K562 (cell line): ENCODE data around the gene LTBP1. TPM values are rescaled to one million over a fixed set of nuclear protein-coding genes. Genes with fewer than 3 reads are reported as not detected.

Source experiments
- ATAC-seq: fragments of 200-7000 bp; cut with Tn5 transposase; 3 replicates; pipeline ENCODE4 v1.9.1; 2020; ENCODE audit warnings: moderate library complexity
- BruUV-seq: library from RNA; stranded (reverse); fragments of 400-500 nt; replicated peaks from 2 replicates; lab custom pipeline; 2021; lab: Mats Ljungman, UMichigan
- CTCF ChIA-PET: fragments of 300-600 bp; formaldehyde crosslinking; extraction: SDS; loops from one replicate; lab custom pipeline; 2021; ENCODE audit warnings: low intra/inter-chr PET ratio; lab: Yijun Ruan, JAX
- POLR2A ChIA-PET: fragments of 300-600, 350-650 bp; sonication (Branson Sonifier 250); formaldehyde crosslinking; extraction: SDS; loops from one replicate; lab custom pipeline; 2021; ENCODE audit warnings: antibody characterized with exemption, inconsistent platforms; lab: Yijun Ruan, JAX
- DNase-seq, 4 experiments: peaks; one replicate each; pipeline versions ENCODE4 v3.0.0 to v3.0.0-alpha.2; 2011 to 2018; ENCODE audit warnings: low spot score in 3 of 4, mixed read lengths in 3 of 4; ENCODE audit errors: extremely low read depth in 1 of 4
- FAIRE-seq: peaks from 2 replicates; lab custom pipeline; 2011; peaks lifted over from hg19 to GRCh38; lab: Jason Lieb, UNC
- H2AFZ ChIP-seq: 2 replicates; pipeline ENCODE4 v1.6.0; 2011; ENCODE audit warnings: low read depth, low read length, control low read depth, inconsistent platforms
- H3K27ac ChIP-seq: fragments of 200-600 bp; 3 replicates; pipeline ENCODE4 v1.8.0; 2011; ENCODE audit warnings: low read depth, mild to moderate bottlenecking, control low read depth, inconsistent platforms, low read length, moderate library complexity, mixed read lengths; ENCODE audit errors: extremely low read depth
- H3K27me3 ChIP-seq, 2 experiments: fragments of 300-600 bp in 1 of 2; 2 replicates in 1 of 2; 3 replicates in 1 of 2; pipeline versions ENCODE4 v1.6.0 to v1.8.0; 2011; ENCODE audit warnings: inconsistent platforms in 2 of 2, low read length in 2 of 2, mild to moderate bottlenecking in 1 of 2, mixed read lengths in 1 of 2, moderate library complexity in 1 of 2; ENCODE audit not compliant: control insufficient read depth in 2 of 2, insufficient read depth in 2 of 2
- H3K36me3 ChIP-seq: fragments of 300-600 bp; 3 replicates; pipeline ENCODE4 v1.8.0; 2011; ENCODE audit warnings: mild to moderate bottlenecking, low read length, inconsistent platforms; ENCODE audit not compliant: control insufficient read depth, insufficient read depth
- H3K4me1 ChIP-seq, 2 experiments: fragments of 200-600 bp in 1 of 2; replicated peaks in 1 of 2; 2 replicates in 1 of 2; 3 replicates in 1 of 2; pipeline versions ENCODE4 v1.5.1 to v1.8.0; 2011; ENCODE audit warnings: inconsistent platforms in 2 of 2, low read length in 2 of 2, mild to moderate bottlenecking in 1 of 2, mixed read lengths in 1 of 2, moderate library complexity in 1 of 2; ENCODE audit not compliant: control insufficient read depth in 2 of 2, insufficient read depth in 2 of 2
- H3K4me2 ChIP-seq: 2 replicates; pipeline ENCODE4 v1.6.1; 2011; ENCODE audit warnings: low read length, control low read depth, inconsistent platforms, mixed read lengths; ENCODE audit not compliant: insufficient read depth
- H3K4me3 ChIP-seq: fragments of 200-600 bp; sonication (generic), shearing (Covaris generic); 2 replicates; pipeline ENCODE4 v1.5.1; 2016; ENCODE audit warnings: control low read depth, inconsistent platforms
- H3K79me2 ChIP-seq: fragments of 200-600 bp; 3 replicates; pipeline ENCODE4 v1.8.0; 2011; ENCODE audit warnings: low read length, inconsistent platforms; ENCODE audit not compliant: control insufficient read depth, insufficient read depth
- H3K9ac ChIP-seq, 2 experiments: 2 replicates each; pipeline versions ENCODE4 v1.6.0 to v1.6.1; 2011; ENCODE audit warnings: low read depth in 2 of 2, low read length in 2 of 2, control low read depth in 1 of 2, inconsistent platforms in 1 of 2, mild to moderate bottlenecking in 1 of 2, mixed read lengths in 1 of 2; ENCODE audit not compliant: insufficient read depth in 1 of 2
- H3K9me1 ChIP-seq: one replicate; pipeline ENCODE4 v1.6.0; 2011; ENCODE audit warnings: inconsistent platforms, mild to moderate bottlenecking, low read length, moderate library complexity; ENCODE audit not compliant: control insufficient read depth, insufficient read depth
- H3K9me3 ChIP-seq: replicated peaks from 2 replicates; pipeline ENCODE4 v1.5.1; 2011; ENCODE audit warnings: low read depth, low read length, inconsistent platforms; ENCODE audit not compliant: control insufficient read depth, insufficient read depth
- H4K20me1 ChIP-seq: replicated peaks from 2 replicates; pipeline ENCODE4 v1.6.1; 2011; ENCODE audit warnings: low read length, inconsistent platforms, mixed read lengths; ENCODE audit not compliant: control insufficient read depth, insufficient read depth
- CAMTA2 ChIP-seq: fragments of 250-450 bp; sonication (Bioruptor Pico); conservative IDR thresholded peaks from 2 replicates; pipeline ENCODE4 v1.5.1; 2022
- CBX3 ChIP-seq, 2 experiments: IDR thresholded peaks; 1 replicate in 1 of 2; 2 replicates in 1 of 2; pipeline ENCODE4 v1.6.1; 2012; ENCODE audit warnings: inconsistent platforms in 2 of 2, low read length in 2 of 2, borderline replicate concordance in 1 of 2, control low read depth in 1 of 2
- GTF2F1 ChIP-seq: IDR thresholded peaks from 2 replicates; pipeline ENCODE4 v1.6.1; 2011; ENCODE audit warnings: low read depth, low read length, improper control_type of control experiment
- MTF1 ChIP-seq: fragments of 250-450 bp; sonication (Bioruptor Pico); IDR thresholded peaks from 2 replicates; pipeline ENCODE4 v1.9.0; 2021; ENCODE audit warnings: moderate library complexity, mild to moderate bottlenecking, inconsistent platforms, borderline replicate concordance
- SMAD1 ChIP-seq: fragments of 150-350 bp; IDR thresholded peaks from 2 replicates; pipeline ENCODE4 v1.6.1; 2014; ENCODE audit warnings: low read length, low read depth; ENCODE audit not compliant: partially characterized antibody
- SP2 ChIP-seq: IDR thresholded peaks from 2 replicates; pipeline ENCODE4 v1.6.1; 2011; ENCODE audit warnings: mild to moderate bottlenecking, low read depth, low read length, moderate library complexity; ENCODE audit not compliant: poor library complexity, severe bottlenecking; ENCODE audit errors: extremely low read depth
- STAT5A ChIP-seq: IDR thresholded peaks from 2 replicates; pipeline ENCODE4 v1.6.1; 2012; ENCODE audit warnings: low read length, inconsistent platforms, borderline replicate concordance
- ZNF146 ChIP-seq: IDR thresholded peaks from one replicate; pipeline ENCODE4 v1.6.1; 2018; ENCODE audit warnings: missing compliant biosample characterization; ENCODE audit not compliant: unreplicated experiment
- ZNF766 ChIP-seq: fragments of 200-800 bp; sonication (Bioruptor generic); conservative IDR thresholded peaks from 2 replicates; pipeline ENCODE4 v1.6.1; 2016; ENCODE audit warnings: missing genetic modification characterization, missing compliant biosample characterization
- WGBS: fragments of 100-300 bp; shearing (Covaris generic); methylation state at CpG from one replicate; pipeline ENCODE4 v1.1.6; 2016; ENCODE audit warnings: low coverage, mixed read lengths; ENCODE audit not compliant: insufficient coverage; ENCODE audit errors: missing lambda C conversion rate; 5-methylcytosine and 5-hydroxymethylcytosine counted together
- in situ Hi-C: fragments of 300-500 bp; cut with MboI; formaldehyde crosslinking; loops from 4 replicates; pipeline ENCODE4 v1.15.0; 2018; ENCODE audit warnings: inconsistent platforms, mixed read lengths
- intact Hi-C: fragments of 100-400 bp; cut with micrococcal nuclease; formaldehyde crosslinking; loops from 2 replicates; pipeline ENCODE4 v1.14.2; 2022
- polyA plus RNA-seq, 8 experiments: library from polyadenylated mRNA; depleted of rRNA in 4 of 8; stranded (reverse) in 5 of 8; unstranded in 3 of 8; fragments of >200 nt; fragmentation: Nextera tagmentation in 2 of 8; fragmentation: Illumina TruSeq in 1 of 8; extraction: Ambion mirVana in 2 of 8; extraction: Trizol in 1 of 8; gene quantifications; 2 replicates each; pipeline versions ENCODE4 v1.2.1 to v1.2.3, GENCODE V29; 2011 to 2014; ENCODE audit warnings: inconsistent platforms in 1 of 8, missing spikeins in 1 of 8
- total RNA-seq, 7 experiments: library from RNA; depleted of rRNA in 6 of 7; stranded (reverse); fragments of >200 nt in 6 of 7; fragmentation: Illumina TruSeq in 2 of 7; extraction: Trizol in 2 of 7; gene quantifications; 2 replicates each; pipeline versions ENCODE4 v1.2.1 to v1.2.3, GENCODE V29; 2011 to 2021; ENCODE audit warnings: low replicate concordance in 1 of 7

LTBP1 gene
- total and polyA plus RNA-seq, 9 of the 15 experiments (the other 6 are each of a cell fraction or from before 2014, with no cell fraction given) = 3.6 to 16.4 (median 8.5) TPM

DNA sequence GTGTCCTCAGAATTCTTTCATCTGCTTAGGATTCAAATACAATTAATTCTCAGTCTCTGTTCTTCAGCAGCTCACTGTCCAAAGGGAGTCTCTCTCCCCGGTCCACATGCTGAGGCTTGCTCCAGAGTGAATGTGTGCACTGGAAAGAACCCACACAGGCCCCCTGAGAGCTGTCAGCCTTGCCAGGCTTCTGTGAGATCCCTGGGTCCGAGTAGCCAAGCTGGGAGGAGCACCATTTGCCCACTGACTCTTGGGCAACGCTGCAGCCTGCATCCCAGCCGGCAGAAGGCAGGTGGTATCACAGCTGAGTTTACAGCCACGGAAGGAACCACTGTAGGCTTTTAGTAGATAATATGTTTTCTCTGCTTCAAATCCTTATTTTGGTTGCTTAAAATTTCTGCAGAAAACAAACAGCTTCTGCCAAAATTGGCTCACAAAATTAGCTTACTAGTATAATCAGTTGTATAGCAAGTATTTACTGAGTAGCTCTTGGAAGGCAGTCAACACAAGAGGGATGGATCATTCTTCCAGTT, 21.4 kb upstream of the LTBP1 start (continued):
- no peak for TF ChIP-seq ZNF766 (CRISPR knock-in tag)
- no peak for TF ChIP-seq STAT5A
- no peak for TF ChIP-seq SMAD1

DNA sequence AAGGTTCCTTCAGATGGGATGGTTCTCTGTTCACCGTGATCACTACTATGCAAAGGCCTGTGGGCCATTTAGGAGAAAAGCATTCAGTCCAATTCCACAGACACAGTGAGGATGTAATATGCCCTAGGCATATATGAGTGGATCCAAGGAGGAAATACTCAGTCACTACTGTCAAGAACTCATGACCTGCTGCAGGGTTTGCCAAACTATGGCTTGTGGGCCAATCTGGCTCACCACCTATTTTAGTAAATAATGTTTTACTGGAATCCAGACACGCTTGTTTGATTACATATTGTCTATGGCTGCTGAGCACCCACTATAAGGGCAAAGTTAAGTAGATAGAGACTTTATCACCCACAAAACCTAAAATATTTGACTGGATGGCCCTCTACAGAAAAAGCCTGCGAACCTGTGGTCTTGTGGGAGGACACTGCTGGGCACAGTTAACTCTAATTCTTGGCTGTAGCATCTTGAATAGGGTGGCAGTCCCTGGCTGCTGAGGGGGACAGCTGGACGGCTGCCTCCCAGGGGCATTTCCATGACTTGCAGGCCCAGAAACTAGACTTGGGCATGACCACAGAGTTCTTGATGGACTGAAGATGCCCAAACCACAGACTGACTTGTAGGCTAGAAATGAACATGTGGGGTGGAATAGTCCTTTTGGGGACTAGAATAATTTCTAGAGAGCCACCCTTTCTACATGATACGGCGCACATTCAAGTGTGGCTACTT, 20.6 kb upstream of the LTBP1 start:
- H3K27me3 ChIP-seq = peaks cover 2 to 21% of the 10 kb centered on the region in 2 experiments; a peak in 3 of 5 replicates
- no peaks in the 10 kb centered on the region for H3K9me3 ChIP-seq
- no peak for FAIRE-seq
- H3K4me2 ChIP-seq = no peak overlapping the region
- H3K9ac ChIP-seq = no peak overlapping the region
- no peak for TF ChIP-seq SP2
- TF ChIP-seq ZNF146 = no peak
- TF ChIP-seq GTF2F1 = no peak
- no peak for TF ChIP-seq MTF1 (CRISPR knock-in tag)
- no peak for TF ChIP-seq CAMTA2 (CRISPR knock-in tag)
- no peak for TF ChIP-seq CBX3 (IDR thresholded peaks at IDR 0.05; ENCODE audit: borderline replicate concordance in 1 of 2, low read length in 2 of 2)
- intact Hi-C loops (no loop called here), in situ Hi-C loops (loop anchor here (25.0 kb wide), 1 partner anchor 661 kb away; the partner anchor contains the start of gene FAM98A)
- POLR2A ChIA-PET = interaction anchor here (0.8 kb wide), 1 partner anchor 9 kb away, joined by 3 read pairs; no protein-coding TSS in a partner anchor
- H3K4me1 ChIP-seq = no peaks in the 10 kb centered on the region; a peak in 1 of 5 replicates
- H2AFZ ChIP-seq = no peak overlapping the region
- no peak overlapping the region for H3K4me3 ChIP-seq
- DNase-seq = no peak
- H3K36me3 ChIP-seq = no peaks in the 10 kb centered on the region
- CTCF ChIA-PET = no interaction called here
- no TSS peak for BruUV-seq
- no peak for ATAC-seq
- no peak overlapping the region for H3K27ac ChIP-seq
- H3K79me2 ChIP-seq = no peaks in the 10 kb centered on the region
- H4K20me1 ChIP-seq = no peaks in the 10 kb centered on the region
- WGBS = 20% methylated on average over 6 of the region's 6 CpGs
- H3K9me1 ChIP-seq = no peaks in the 10 kb centered on the region
